Measurements from ENCODE around the gene NFIX.

The NFIX gene

DNA sequence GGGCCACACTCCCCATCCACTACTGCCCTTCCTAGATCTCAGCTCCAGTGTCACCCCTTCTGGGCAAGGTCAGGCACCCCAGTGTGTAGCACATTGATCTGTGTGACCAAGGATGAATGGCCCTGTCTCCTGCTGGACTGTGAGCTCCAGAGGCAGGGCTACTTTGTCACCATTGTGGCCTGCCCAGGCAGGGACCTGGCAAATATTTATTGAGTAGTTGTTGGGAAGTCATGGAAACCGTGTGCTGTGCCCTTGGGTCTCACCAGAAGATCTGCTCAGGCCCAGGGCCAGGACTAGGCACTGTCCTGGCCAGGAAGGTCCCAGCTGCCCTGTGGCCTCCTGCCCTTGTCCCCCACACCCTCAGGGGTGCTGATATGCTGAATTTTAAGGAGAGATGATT, 133.3 kb downstream of the NFIX start:
- TF ChIP-seq, protein P1, sequence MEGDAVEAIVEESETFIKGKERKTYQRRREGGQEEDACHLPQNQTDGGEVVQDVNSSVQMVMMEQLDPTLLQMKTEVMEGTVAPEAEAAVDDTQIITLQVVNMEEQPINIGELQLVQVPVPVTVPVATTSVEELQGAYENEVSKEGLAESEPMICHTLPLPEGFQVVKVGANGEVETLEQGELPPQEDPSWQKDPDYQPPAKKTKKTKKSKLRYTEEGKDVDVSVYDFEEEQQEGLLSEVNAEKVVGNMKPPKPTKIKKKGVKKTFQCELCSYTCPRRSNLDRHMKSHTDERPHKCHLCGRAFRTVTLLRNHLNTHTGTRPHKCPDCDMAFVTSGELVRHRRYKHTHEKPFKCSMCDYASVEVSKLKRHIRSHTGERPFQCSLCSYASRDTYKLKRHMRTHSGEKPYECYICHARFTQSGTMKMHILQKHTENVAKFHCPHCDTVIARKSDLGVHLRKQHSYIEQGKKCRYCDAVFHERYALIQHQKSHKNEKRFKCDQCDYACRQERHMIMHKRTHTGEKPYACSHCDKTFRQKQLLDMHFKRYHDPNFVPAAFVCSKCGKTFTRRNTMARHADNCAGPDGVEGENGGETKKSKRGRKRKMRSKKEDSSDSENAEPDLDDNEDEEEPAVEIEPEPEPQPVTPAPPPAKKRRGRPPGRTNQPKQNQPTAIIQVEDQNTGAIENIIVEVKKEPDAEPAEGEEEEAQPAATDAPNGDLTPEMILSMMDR (conservative IDR thresholded peaks at IDR 0.05; ENCODE audit: low read depth, low read length): no peak
- no peak overlapping the region for H3K4me3 ChIP-seq (ENCODE audit: low read length)
- no peak for DNase-seq (ENCODE audit: low read depth)

DNA sequence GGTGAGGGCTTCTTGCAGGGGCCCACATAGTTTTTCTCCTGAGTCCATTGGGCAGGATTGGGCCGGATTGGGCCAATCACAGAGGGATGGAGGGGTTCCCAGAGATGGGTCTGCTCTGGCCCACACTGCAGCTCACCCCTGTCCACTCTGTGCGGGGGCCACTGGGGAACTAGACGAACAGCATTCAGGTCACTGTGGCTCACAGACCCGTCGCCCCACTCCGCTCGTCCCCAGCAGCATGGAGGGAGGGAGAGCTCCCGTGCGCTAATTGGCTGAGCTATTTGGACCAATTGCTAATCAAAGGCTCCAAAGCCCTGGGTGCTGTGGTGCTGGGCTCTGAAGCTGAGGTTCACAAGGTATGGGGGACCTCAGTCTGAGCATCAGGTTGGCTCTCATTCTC, 134.1 kb downstream of the NFIX start:
- no peak overlapping the region for H3K4me3 ChIP-seq (ENCODE audit: low read length)
- no peak for DNase-seq (ENCODE audit: low read depth)
- TF ChIP-seq, protein P1 (conservative IDR thresholded peaks at IDR 0.05; ENCODE audit: low read depth, low read length): no peak

DNA sequence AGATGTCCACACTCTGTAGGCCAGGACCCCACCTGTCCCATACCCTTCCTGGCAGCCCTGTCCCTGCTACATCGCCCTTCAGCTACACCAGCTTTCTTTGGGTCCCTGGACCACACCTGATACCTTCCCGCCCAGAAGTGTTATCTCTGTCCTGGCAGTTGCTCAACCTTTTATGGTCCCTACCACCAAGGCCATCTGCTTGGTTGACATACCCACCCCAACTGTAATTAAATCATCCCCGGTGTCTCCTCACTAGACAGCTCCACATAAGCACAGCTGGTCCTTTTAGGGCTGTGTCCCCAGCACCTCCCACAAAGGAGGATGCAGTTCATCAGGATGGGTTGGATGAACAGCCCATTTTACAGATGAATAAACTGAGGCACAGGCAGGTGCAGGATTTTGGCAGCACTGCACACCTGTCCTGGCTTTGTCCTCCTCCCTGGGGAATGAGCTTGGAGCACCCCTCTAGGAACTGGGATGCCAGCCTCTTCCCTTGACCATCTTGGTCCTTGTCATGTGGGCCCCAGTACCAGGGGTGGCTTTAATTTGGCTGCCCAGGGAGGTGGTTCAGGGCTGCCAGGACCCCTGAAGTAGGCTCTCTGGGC, 135.7 kb downstream of the NFIX start:
- TF ChIP-seq, protein P1 (conservative IDR thresholded peaks at IDR 0.05; ENCODE audit: low read depth, low read length): no peak
- H3K4me3 ChIP-seq (ENCODE audit: low read length): no peak overlapping the region
- no peak for DNase-seq (ENCODE audit: low read depth)

DNA sequence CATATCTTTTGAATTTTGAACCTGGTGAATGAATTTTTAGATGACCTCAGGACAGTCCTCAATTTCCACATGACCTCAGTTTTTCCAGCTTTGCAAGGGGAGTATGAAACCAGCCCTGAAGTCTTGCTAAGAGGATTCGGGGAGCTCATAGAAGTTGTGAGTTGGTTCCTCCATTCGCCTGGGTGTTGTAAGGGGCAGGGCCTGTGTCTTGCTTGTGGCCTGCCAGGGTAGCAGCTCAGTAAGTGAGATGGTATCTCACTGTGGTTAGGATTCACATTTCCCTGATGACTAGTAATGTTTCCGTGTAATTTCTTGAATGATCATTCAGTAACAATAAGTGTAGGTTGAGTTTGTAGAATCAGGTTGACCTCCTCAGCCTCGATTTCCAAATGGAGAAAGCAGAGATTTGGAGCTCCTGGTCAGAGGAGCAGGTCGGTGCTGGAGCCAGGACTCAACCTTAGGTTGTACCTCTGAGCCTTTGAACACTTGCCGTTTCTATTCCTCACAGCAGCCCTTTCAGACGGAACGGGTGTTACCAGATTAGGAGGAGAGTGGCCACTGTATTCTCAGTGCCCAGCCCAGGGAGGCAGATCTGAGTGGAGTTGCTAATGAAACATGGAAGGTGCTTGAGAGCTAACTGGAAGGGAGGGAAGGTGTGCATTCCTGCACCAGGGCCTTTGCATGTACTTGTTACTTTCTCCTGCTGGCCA, 137.4 kb downstream of the NFIX start:
- TF ChIP-seq, protein P1 (conservative IDR thresholded peaks at IDR 0.05; ENCODE audit: low read depth, low read length): no peak
- no peak for DNase-seq (ENCODE audit: low read depth)

DNA sequence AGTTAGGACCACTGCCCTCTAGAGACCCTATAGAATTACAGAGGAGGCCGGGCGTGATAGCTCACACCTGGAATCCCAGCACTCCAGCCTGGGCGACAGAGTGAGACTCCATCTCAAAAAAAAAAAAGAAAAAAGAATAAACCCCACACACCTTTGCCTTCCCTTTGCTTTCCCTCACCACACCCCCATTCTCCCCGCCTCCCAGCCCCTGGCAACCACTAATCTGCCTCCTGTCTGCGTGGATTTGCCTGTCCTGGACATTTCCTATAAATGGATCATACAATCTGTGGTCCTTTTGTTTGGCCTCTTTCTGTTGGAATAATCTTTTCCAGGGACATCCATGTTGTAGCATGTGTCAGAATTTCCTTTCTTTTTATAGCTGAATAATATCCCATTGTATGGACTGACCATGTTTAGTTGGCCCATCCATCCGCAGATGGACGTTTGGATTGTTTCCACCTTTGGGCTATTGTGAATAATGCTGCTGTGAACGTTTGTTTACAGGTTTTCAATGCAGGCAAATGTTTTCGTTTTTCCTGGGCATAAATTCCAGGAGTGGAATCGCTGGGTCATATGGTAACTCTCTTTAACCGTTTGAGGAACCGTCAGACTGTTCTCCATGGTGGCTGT, 138.1 kb downstream of the NFIX start:
- H3K4me3 ChIP-seq (ENCODE audit: low read length): no peak overlapping the region
- DNase-seq (ENCODE audit: low read depth): no peak
- TF ChIP-seq, protein P1 (conservative IDR thresholded peaks at IDR 0.05; ENCODE audit: low read depth, low read length): no peak

More for the DNA sequence above, 137.4 kb downstream of the NFIX start:
- H3K4me3 ChIP-seq (ENCODE audit: low read length): no peak overlapping the region

DNA sequence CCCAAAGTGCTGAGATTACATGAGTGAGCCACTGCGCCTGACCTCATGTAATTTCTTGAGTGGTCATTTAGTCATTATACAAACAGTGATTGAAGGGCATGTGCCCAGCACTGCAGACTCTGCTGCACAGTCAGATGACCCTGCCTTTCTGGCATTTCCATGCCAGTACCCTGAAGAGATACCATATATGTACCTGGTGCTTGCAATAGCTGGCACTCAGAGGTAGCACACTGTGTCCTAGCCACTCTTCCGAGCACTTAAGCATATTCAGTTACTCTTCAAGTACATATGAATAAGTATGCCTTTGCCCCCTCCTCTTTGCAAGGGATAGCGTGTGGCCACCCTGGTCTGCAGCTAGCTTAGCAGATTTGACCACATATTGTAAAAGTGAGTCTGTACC, 139.4 kb downstream of the NFIX start:
- TF ChIP-seq, protein P1 (conservative IDR thresholded peaks at IDR 0.05; ENCODE audit: low read depth, low read length): no peak
- H3K4me3 ChIP-seq (ENCODE audit: low read length): no peak overlapping the region
- no peak for DNase-seq (ENCODE audit: low read depth)

All from retinal pigment epithelial cell (primary cell).